GM23338 (cell line): ENCODE results near the gene PTPRO.

Source experiments
- CTCF ChIP-seq, 2 experiments: fragments of 200-600 bp in 1 of 2; sonication (generic) in 1 of 2; conservative IDR thresholded peaks; 2 replicates each; pipeline versions ENCODE4 v1.5.1 to v1.6.1; 2016 to 2017; ENCODE audit warnings: antibody characterized with exemption in 2 of 2, low read depth in 2 of 2, mild to moderate bottlenecking in 2 of 2, moderate library complexity in 1 of 2
- TF ChIP-seq, protein P1 (sequence below): IDR thresholded peaks from one replicate; pipeline ENCODE4 v1.6.1; 2018; ENCODE audit warnings: antibody characterized with exemption; ENCODE audit not compliant: unreplicated experiment

GRCh38 chr12:15633201-15633600 is 310.9 kb downstream of the PTPRO start:
- TF ChIP-seq CTCF (conservative IDR thresholded peaks at IDR 0.05; ENCODE audit: low read depth in 2 of 2) = no peak
- TF ChIP-seq, protein P1, sequence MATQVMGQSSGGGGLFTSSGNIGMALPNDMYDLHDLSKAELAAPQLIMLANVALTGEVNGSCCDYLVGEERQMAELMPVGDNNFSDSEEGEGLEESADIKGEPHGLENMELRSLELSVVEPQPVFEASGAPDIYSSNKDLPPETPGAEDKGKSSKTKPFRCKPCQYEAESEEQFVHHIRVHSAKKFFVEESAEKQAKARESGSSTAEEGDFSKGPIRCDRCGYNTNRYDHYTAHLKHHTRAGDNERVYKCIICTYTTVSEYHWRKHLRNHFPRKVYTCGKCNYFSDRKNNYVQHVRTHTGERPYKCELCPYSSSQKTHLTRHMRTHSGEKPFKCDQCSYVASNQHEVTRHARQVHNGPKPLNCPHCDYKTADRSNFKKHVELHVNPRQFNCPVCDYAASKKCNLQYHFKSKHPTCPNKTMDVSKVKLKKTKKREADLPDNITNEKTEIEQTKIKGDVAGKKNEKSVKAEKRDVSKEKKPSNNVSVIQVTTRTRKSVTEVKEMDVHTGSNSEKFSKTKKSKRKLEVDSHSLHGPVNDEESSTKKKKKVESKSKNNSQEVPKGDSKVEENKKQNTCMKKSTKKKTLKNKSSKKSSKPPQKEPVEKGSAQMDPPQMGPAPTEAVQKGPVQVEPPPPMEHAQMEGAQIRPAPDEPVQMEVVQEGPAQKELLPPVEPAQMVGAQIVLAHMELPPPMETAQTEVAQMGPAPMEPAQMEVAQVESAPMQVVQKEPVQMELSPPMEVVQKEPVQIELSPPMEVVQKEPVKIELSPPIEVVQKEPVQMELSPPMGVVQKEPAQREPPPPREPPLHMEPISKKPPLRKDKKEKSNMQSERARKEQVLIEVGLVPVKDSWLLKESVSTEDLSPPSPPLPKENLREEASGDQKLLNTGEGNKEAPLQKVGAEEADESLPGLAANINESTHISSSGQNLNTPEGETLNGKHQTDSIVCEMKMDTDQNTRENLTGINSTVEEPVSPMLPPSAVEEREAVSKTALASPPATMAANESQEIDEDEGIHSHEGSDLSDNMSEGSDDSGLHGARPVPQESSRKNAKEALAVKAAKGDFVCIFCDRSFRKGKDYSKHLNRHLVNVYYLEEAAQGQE = no peak
